AG09309 (cell line): ENCODE measurements around the gene FAM227B.

ENCODE experiments used
- DNase-seq: peaks from one replicate; pipeline ENCODE4 v3.0.0-alpha.2; 2010; ENCODE audit warnings: low read depth
- H3K4me3 ChIP-seq: 2 replicates; pipeline ENCODE4 v1.5.1; 2011; ENCODE audit warnings: mild to moderate bottlenecking, low read depth, low read length, moderate library complexity; ENCODE audit not compliant: control insufficient read depth
- CTCF ChIP-seq: IDR thresholded peaks from 2 replicates; pipeline ENCODE4 v1.5.1; 2011; ENCODE audit warnings: mild to moderate bottlenecking, low read depth, low read length, inconsistent platforms; ENCODE audit not compliant: insufficient read depth, control insufficient read depth; ENCODE audit errors: missing control alignments

FAM227B gene

DNA sequence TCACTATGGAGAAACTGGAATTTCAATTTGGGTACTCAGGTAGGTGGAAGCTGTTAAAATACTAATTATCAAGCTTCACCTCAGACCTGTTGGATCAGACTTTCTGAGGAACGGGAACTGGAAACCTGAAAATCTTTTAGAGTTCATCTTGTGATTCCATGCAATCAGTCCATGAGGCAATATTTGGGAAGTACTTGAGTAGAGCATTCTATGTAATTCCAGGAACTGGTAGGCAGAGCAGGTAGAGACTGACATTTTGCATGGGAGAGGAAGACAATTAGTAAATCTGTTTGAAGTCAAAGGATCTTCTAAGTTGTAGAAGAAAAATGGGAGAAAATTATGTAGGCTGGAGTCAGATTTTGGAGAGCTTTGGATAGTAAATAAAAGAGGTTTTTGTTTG, 154.5 kb downstream of the FAM227B start:
- no peak overlapping the region for H3K4me3 ChIP-seq
- no peak for DNase-seq
- TF ChIP-seq CTCF = no peak

DNA sequence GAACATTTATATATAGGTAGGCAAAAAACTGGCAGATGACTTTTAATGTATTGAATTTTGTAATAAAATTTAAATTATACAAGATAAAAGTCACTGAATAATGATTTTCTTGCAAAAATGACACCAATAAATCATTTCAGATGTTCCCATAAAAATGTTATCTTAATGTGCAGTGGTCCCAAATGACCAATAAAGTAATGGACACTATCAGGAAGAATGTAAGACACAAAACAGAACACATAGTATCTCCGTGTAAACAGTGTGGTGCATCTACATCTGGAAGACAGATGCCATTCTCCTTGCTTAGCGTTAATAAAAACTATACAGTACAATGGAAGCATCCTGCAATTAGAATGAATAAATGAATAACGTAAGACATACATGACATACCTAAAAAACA, 156.1 kb downstream of the FAM227B start:
- no peak overlapping the region for H3K4me3 ChIP-seq
- no peak for TF ChIP-seq CTCF

GRCh38 chr15:49462232-49462844, 158.3 kb downstream of the FAM227B start:
- no peak for TF ChIP-seq CTCF
- DNase-seq = no peak
- no peak overlapping the region for H3K4me3 ChIP-seq

More for the DNA sequence above, 156.1 kb downstream of the FAM227B start:
- DNase-seq = no peak

- no peak for DNase-seq
- TF ChIP-seq CTCF = no peak
Measured at GRCh38 chr15:49460411-49460941, 160.1 kb downstream of the FAM227B start.

DNA sequence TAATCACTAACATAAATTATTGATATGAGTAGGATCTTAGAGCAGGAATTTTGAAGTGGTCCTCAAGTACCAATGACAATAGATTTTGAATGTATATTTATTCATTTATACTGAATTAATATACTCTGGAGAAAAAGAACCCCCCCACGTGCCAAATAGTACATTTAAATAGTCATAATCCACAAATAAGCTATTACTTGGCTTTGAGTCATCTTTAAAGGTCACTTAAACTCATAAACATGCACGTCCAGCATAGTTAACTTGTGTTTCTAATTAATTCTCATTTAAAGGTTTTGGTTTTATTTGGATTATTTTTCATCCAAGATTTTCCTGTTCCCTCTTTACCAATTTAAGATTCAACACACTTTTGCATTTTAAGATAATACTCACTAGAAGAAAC, 162.5 kb downstream of the FAM227B start:
- no peak for DNase-seq
- TF ChIP-seq CTCF = no peak
- no peak overlapping the region for H3K4me3 ChIP-seq

More at GRCh38 chr15:49460411-49460941, 160.1 kb downstream of the FAM227B start:
- no peak overlapping the region for H3K4me3 ChIP-seq

DNA sequence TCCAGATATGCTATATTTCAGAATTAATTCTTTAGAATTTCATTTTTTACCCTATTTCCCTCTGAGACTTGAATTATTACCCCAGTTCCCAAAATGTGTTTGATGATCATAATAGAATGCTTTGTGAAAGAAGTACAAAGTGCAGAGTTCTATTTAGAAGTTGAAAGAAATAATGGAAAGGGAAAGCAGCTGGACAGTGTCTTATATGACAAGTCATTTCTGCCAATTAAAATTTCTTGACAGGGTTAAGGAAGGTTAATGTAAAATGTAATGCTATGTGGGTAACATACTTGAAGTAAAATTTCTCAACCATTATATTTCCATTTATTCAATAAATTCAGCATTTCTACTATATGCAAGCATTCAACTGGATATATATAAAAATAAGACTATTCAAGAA, 164.5 kb downstream of the FAM227B start:
- no peak overlapping the region for H3K4me3 ChIP-seq
- DNase-seq = no peak
- no peak for TF ChIP-seq CTCF

DNA sequence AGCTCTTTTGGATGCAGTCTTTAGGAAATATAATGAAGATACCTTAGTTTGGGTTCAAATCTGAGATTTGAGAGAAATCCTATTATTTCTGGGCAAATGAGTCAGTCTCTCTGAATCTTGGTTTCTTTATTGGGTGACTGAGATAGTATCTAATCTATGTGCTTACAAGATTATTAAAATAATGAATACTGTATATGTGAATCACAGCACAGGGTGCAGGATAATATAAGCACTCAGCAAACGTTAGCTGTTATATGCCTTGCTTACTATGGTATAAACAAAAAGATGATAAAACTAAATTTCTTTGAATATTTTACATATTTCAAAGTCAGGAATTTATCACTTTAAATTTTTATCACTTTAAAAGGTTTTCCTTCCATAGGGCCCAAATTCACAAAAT, 168.0 kb downstream of the FAM227B start:
- no peak overlapping the region for H3K4me3 ChIP-seq
- no peak for TF ChIP-seq CTCF
- DNase-seq = no peak
